IMR-90 (cell line): ENCODE results near the gene SERPING1. TPM values are rescaled to one million over a fixed set of nuclear protein-coding genes. Genes with fewer than 3 reads are reported as not detected.
A peak's percentile ranks its signal among the peaks of the same experiment; 100 is the strongest.

Experiments used
- ATAC-seq: fragments of 200-7000 bp; cut with Tn5 transposase; 2 replicates; pipeline ENCODE4 v1.9.1; 2020; ENCODE audit warnings: low read depth, mild to moderate bottlenecking, moderate library complexity
- BruUV-seq: library from RNA; stranded (reverse); fragments of 400-500 nt; replicated peaks from 2 replicates; lab custom pipeline; 2021; lab: Mats Ljungman, UMichigan
- CTCF ChIA-PET: fragments of 300-600 bp; formaldehyde crosslinking; extraction: SDS; loops from one replicate; lab custom pipeline; 2021; ENCODE audit warnings: antibody characterized with exemption; lab: Yijun Ruan, JAX
- POLR2A ChIA-PET: fragments of 300-600 bp; sonication (Branson Sonifier 250); formaldehyde crosslinking; loops from one replicate; lab custom pipeline; 2022; ENCODE audit warnings: antibody characterized with exemption; ENCODE audit not compliant: unreplicated experiment; lab: Charles Lee
- DNase-seq: peaks from one replicate; pipeline ENCODE4 v3.0.0; 2013
- H2AFZ ChIP-seq: replicated peaks from 2 replicates; pipeline ENCODE3; 2013; ENCODE audit warnings: low read length, mild to moderate bottlenecking; ENCODE audit not compliant: poor library complexity
- H2AK5ac ChIP-seq: 2 replicates; pipeline ENCODE4 v1.6.1; 2013; ENCODE audit warnings: low read depth, low read length, inconsistent platforms
- H2AK9ac ChIP-seq: replicated peaks from 2 replicates; pipeline ENCODE3; 2013; ENCODE audit warnings: mild to moderate bottlenecking, low read depth, low read length, moderate library complexity; ENCODE audit not compliant: poor library complexity
- H2BK120ac ChIP-seq: 2 replicates; pipeline ENCODE4 v1.6.1; 2013; ENCODE audit warnings: low read depth, low read length, inconsistent platforms
- H2BK15ac ChIP-seq: 3 replicates; pipeline ENCODE4 v1.6.1; 2013; ENCODE audit warnings: low read depth, low read length, inconsistent platforms
- H2BK20ac ChIP-seq: 2 replicates; pipeline ENCODE4 v1.6.1; 2013; ENCODE audit warnings: low read depth, mild to moderate bottlenecking, inconsistent platforms, low read length, moderate library complexity
- H2BK5ac ChIP-seq: 2 replicates; pipeline ENCODE4 v1.6.1; 2013; ENCODE audit warnings: mild to moderate bottlenecking, low read depth, low read length, inconsistent platforms; ENCODE audit not compliant: poor library complexity, severe bottlenecking
- H3K14ac ChIP-seq: replicated peaks from 2 replicates; pipeline ENCODE4 v1.6.1; 2013; ENCODE audit warnings: low read depth, low read length, inconsistent platforms
- H3K18ac ChIP-seq: 2 replicates; pipeline ENCODE4 v1.6.1; 2013; ENCODE audit warnings: low read depth, low read length, control low read depth
- H3K23ac ChIP-seq: 2 replicates; pipeline ENCODE4 v1.6.1; 2013; ENCODE audit warnings: low read depth, low read length, inconsistent platforms
- H3K27ac ChIP-seq: 2 replicates; pipeline ENCODE4 v1.5.1; 2013; ENCODE audit warnings: mild to moderate bottlenecking, control low read depth, low read length; ENCODE audit not compliant: insufficient read depth
- H3K27me3 ChIP-seq: 2 replicates; pipeline ENCODE4 v1.6.1; 2013; ENCODE audit warnings: low read length; ENCODE audit not compliant: control insufficient read depth, insufficient read depth
- H3K36me3 ChIP-seq: 2 replicates; pipeline ENCODE4 v1.6.1; 2013; ENCODE audit warnings: low read length, mixed read lengths; ENCODE audit not compliant: control insufficient read depth, insufficient read depth
- H3K4ac ChIP-seq: 2 replicates; pipeline ENCODE4 v1.6.1; 2013; ENCODE audit warnings: low read depth, low read length, inconsistent platforms
- H3K4me1 ChIP-seq: 2 replicates; pipeline ENCODE4 v1.6.1; 2013; ENCODE audit warnings: low read length, mixed read lengths; ENCODE audit not compliant: control insufficient read depth, insufficient read depth
- H3K4me2 ChIP-seq: 2 replicates; pipeline ENCODE4 v1.6.1; 2013; ENCODE audit warnings: low read depth, mild to moderate bottlenecking, control low read depth, low read length, moderate library complexity
- H3K4me3 ChIP-seq: 2 replicates; pipeline ENCODE4 v1.5.1; 2013; ENCODE audit warnings: low read depth, mild to moderate bottlenecking, control low read depth, low read length, moderate library complexity; ENCODE audit not compliant: insufficient read depth
- H3K56ac ChIP-seq: 2 replicates; pipeline ENCODE4 v1.6.1; 2013; ENCODE audit warnings: low read length, inconsistent platforms; ENCODE audit not compliant: insufficient read depth; ENCODE audit errors: extremely low read depth
- H3K79me1 ChIP-seq, 2 experiments: 2 replicates each; pipeline ENCODE4 v1.6.1; 2013; ENCODE audit warnings: low read length in 2 of 2, inconsistent platforms in 1 of 2, low read depth in 1 of 2
- H3K9ac ChIP-seq: 2 replicates; pipeline ENCODE4 v1.6.1; 2013; ENCODE audit warnings: low read depth, low read length, control low read depth
- H3K9me1 ChIP-seq: 2 replicates; pipeline ENCODE4 v1.6.1; 2013; ENCODE audit warnings: low read length, inconsistent platforms; ENCODE audit not compliant: insufficient read depth
- H3K9me3 ChIP-seq: 2 replicates; pipeline ENCODE4 v1.6.1; 2013; ENCODE audit warnings: low read length; ENCODE audit not compliant: control insufficient read depth, insufficient read depth
- H4K20me1 ChIP-seq: 2 replicates; pipeline ENCODE4 v1.6.1; 2013; ENCODE audit warnings: low read length, inconsistent platforms; ENCODE audit not compliant: insufficient read depth
- H4K5ac ChIP-seq: 2 replicates; pipeline ENCODE4 v1.6.1; 2013; ENCODE audit warnings: mild to moderate bottlenecking, low read depth, low read length, control low read depth
- H4K8ac ChIP-seq, 2 experiments: 2 replicates each; pipeline ENCODE4 v1.6.1; 2013; ENCODE audit warnings: low read depth in 2 of 2, low read length in 2 of 2, control low read depth in 1 of 2, inconsistent platforms in 1 of 2
- H4K91ac ChIP-seq: 2 replicates; pipeline ENCODE4 v1.6.1; 2013; ENCODE audit warnings: low read depth, low read length, inconsistent platforms; ENCODE audit not compliant: insufficient read depth
- BHLHE40 ChIP-seq: fragments of 150-350 bp; IDR thresholded peaks from 2 replicates; pipeline ENCODE4 v1.6.1; 2016; ENCODE audit warnings: mild to moderate bottlenecking, low read depth, low read length
- CEBPB ChIP-seq: IDR thresholded peaks from 2 replicates; pipeline ENCODE4 v1.6.1; 2012; ENCODE audit warnings: low read depth, low read length, improper control_type of control experiment
- ELK1 ChIP-seq: fragments of 150-350 bp; IDR thresholded peaks from 2 replicates; pipeline ENCODE4 v1.6.1; 2016; ENCODE audit warnings: low read depth, mild to moderate bottlenecking, low read length, moderate library complexity, borderline replicate concordance
- RCOR1 ChIP-seq: IDR thresholded peaks from 2 replicates; pipeline ENCODE4 v1.6.1; 2012; ENCODE audit warnings: mild to moderate bottlenecking, low read length, improper control_type of control experiment; ENCODE audit not compliant: insufficient replicate concordance
- RFX5 ChIP-seq: IDR thresholded peaks from 2 replicates; pipeline ENCODE4 v1.8.0; 2012; ENCODE audit warnings: low read depth, mild to moderate bottlenecking, low read length, moderate library complexity
- WGBS, 2 experiments: methylation state at CpG; one replicate each; pipeline versions ENCODE4 v1.1.5 to v1.1.7; 2013; ENCODE audit warnings: missing lambda C conversion rate in 2 of 2; ENCODE audit not compliant: insufficient read length in 1 of 2; ENCODE audit errors: extremely low coverage in 2 of 2; 5-methylcytosine and 5-hydroxymethylcytosine counted together
- dilution Hi-C: fragments of 300-500 bp; cut with HindIII; formaldehyde crosslinking; loops from one replicate; pipeline ENCODE4 v1.14.3; 2018; ENCODE audit warnings: low sequenced_read_pairs; ENCODE audit not compliant: unreplicated experiment
- in situ Hi-C: fragments of 300-500 bp; cut with MboI; formaldehyde crosslinking; loops from 3 replicates; pipeline ENCODE4 v1.14.3; 2019; ENCODE audit warnings: low sequenced_read_pairs, inconsistent platforms, mixed read lengths
- intact Hi-C: fragments of 100-400 bp; cut with micrococcal nuclease; formaldehyde crosslinking; loops from 2 replicates; pipeline ENCODE4 v1.10.0; 2022
- polyA plus RNA-seq, 3 experiments: library from polyadenylated mRNA; depleted of rRNA; stranded (reverse); fragments of >200 nt; gene quantifications; 2 replicates each; pipeline ENCODE4 v1.2.3, GENCODE V29; 2012; ENCODE audit warnings: low replicate concordance in 1 of 3
- total RNA-seq: library from RNA; depleted of rRNA; stranded (reverse); fragments of >200 nt; gene quantifications from 2 replicates; pipeline ENCODE4 v1.2.3, GENCODE V29; 2012

The SERPING1 gene
- total and polyA plus RNA-seq, 2 of the 4 experiments (the other 2 are of a cell fraction), result 2.0 to 30.7 TPM

DNA sequence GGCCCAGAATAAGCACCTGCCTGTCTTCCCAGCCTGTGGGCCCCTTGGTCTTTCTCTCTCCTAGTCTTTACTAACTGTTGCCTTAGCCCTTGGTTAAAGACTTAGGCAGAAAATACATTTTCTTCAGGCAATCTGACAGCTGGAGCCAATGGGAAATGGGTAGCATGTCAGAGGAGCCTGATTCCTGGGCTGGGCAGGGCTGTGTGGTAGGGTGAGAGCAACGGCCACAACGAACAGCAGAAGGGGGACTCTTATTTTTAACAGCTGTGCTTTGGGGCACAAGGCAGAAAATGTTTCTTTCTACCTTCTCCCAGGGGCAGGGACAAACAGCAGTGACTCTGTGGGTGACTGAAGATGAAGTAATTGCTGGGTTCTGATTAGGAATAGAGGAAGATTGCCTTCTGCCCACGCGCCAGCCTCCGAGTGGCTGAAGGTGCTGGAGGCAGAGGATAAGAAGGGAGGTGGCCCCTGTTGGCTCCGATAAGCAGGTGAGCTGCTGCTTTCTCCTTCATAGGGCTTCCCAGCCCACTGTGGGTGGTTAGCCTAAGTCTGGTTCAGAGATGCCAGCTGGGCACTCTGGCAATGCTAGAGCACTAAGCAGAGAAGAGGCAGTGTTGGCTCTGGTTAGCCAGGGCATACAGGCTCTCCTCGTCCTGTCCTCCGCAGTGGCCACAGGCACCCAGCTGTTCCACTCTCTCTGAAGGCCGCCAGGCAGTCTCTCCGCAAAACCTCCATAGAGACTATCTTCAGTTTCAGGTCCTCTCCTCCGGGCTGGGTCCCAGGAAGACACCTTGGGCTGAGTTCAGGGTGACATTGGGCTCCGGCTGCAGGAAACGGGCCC, 50.7 kb downstream of the SERPING1 start:
- no peak for DNase-seq
- dilution Hi-C loops, result no loop called here
- Histone ChIP-seq H3K4me1 (peaks cover 24% of the 10 kb centered on the region), H2AK5ac (no peak overlapping the region; the same call in 1 of the 2 replicates), H4K91ac (no peak overlapping the region), H4K8ac (no peak overlapping the region; a peak in 1 of 4 replicates), H3K36me3 (peaks cover 4% of the 10 kb centered on the region; the same call in 1 of the 2 replicates), H3K14ac (no peak overlapping the region), H2BK20ac (no peak overlapping the region), H3K27me3 (no peaks in the 10 kb centered on the region), H4K20me1 (peaks cover 54% of the 10 kb centered on the region), H4K5ac (no peak overlapping the region), H3K27ac (no peak overlapping the region), H3K9me3 (no peaks in the 10 kb centered on the region), H2AK9ac (peak overlapping the region; percentile 53), H3K4me2 (peak overlapping the region; percentile 98), H2BK15ac (no peak overlapping the region), H3K18ac (no peak overlapping the region), H3K9me1 (0 out of 2 replicates have a peak, but pooled peaks cover 8% of the 10 kb centered on the region), H3K56ac (no peak overlapping the region), H2BK120ac (no peak overlapping the region), H2BK5ac (no peak overlapping the region), H3K4ac (no peak overlapping the region), H3K23ac (peak overlapping the region; percentile 21; the same call in 1 of the 2 replicates), H3K79me1 (peaks cover 5 to 38% of the 10 kb centered on the region in 2 experiments; a peak in 2 of 4 replicates), H2AFZ (peak overlapping the region; percentile 4), H3K4me3 (peak overlapping the region; percentile 67), H3K9ac (peak overlapping the region; percentile 79)
- ChIA-PET POLR2A (interaction anchor here (0.6 kb wide), 1 partner anchor 1573 kb away, joined by 3 read pairs; no protein-coding TSS in a partner anchor), CTCF (interaction anchor here (1.3 to 1.6 kb wide), 2 partner anchors 80 kb away, joined by 4 to 6 read pairs; partner anchors contain the start of gene UBE2L6)
- intact Hi-C loops, result loop anchor here (5.0 kb wide), 1 partner anchor 874 kb away; no protein-coding TSS in a partner anchor
- in situ Hi-C loops, result loop anchor here (10.0 kb wide), 2 partner anchors 153 to 193 kb away; no protein-coding TSS in a partner anchor
- TF ChIP-seq RFX5 (no peak), BHLHE40 (no peak), ELK1 (no peak), RCOR1 (no peak), CEBPB (peak; percentile 27; the same call in 1 of the 2 replicates)
- no TSS peak for BruUV-seq
- WGBS, 2 experiments, result 0% methylated on average over 2 of the region's 13 CpGs; no CpG with 5 or more reads in 1 of the 2 experiments
- ATAC-seq, result peak; percentile 12
